ENCODE results near the gene MRPL24.

DNA sequence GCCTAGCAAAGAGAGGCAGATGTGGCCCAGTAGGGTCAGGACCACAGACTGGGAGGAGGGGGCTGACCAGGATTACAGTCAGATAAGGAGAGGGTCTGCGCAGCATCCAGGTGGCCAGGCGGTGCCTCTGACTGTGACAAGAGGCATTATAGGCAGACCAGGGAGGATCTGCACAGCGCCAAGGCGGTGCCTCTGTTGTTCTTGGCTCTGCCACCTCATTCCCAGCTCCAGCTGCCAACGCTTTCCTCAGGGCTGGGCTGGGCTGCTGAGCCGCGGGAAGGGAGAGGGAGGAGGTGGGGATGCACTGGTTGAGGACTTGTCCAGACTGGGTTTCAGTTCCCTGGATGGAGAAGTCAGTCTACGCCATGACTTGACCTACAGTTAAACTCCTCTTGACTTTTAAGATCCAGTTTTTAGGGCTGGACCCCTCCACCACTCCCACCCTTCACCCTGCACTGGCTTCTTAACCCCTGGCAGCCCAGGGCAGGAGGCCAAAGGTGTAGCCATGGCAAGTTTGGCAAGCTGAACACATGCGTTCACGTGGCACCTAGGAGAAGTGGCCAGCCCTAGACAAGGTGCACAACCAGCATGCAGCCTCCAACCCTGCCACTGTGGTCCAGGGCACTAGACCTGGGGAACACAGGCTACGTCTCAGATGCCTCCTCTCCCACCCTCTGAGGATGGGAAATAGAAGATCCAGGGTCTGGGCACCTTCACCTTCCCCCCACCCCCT, 31.0 kb downstream of the MRPL24 start:
- TF ChIP-seq CHD1 (IDR thresholded peaks at IDR 0.05; ENCODE audit: low read depth, low read length) = no peak
- TF ChIP-seq CEBPB (IDR thresholded peaks at IDR 0.05; ENCODE audit: low read depth, low read length) = no peak
- TF ChIP-seq, protein P1, sequence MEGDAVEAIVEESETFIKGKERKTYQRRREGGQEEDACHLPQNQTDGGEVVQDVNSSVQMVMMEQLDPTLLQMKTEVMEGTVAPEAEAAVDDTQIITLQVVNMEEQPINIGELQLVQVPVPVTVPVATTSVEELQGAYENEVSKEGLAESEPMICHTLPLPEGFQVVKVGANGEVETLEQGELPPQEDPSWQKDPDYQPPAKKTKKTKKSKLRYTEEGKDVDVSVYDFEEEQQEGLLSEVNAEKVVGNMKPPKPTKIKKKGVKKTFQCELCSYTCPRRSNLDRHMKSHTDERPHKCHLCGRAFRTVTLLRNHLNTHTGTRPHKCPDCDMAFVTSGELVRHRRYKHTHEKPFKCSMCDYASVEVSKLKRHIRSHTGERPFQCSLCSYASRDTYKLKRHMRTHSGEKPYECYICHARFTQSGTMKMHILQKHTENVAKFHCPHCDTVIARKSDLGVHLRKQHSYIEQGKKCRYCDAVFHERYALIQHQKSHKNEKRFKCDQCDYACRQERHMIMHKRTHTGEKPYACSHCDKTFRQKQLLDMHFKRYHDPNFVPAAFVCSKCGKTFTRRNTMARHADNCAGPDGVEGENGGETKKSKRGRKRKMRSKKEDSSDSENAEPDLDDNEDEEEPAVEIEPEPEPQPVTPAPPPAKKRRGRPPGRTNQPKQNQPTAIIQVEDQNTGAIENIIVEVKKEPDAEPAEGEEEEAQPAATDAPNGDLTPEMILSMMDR (conservative IDR thresholded peaks at IDR 0.05; ENCODE audit: low read depth, low read length) = no peak
- no peak for TF ChIP-seq RCOR1 (IDR thresholded peaks at IDR 0.05; ENCODE audit: insufficient replicate concordance, low read length)
- peak; percentile 28; the same call in 1 of the 2 replicates for TF ChIP-seq MAZ (IDR thresholded peaks at IDR 0.05; ENCODE audit: borderline replicate concordance, low read depth, low read length)
- TF ChIP-seq SMC3 (IDR thresholded peaks at IDR 0.05; ENCODE audit: low read depth, low read length) = no peak
- no peak for TF ChIP-seq POLR2A (IDR thresholded peaks at IDR 0.05; ENCODE audit: low read depth, low read length)
- TF ChIP-seq FOS (IDR thresholded peaks at IDR 0.05; ENCODE audit: low read depth, low read length) = no peak
- no peak for TF ChIP-seq MAFK (IDR thresholded peaks at IDR 0.05; ENCODE audit: low read depth, low read length)

All from IMR-90 (cell line).